K562 (cell line): ENCODE measurements around the gene DET1. TPM values are rescaled to one million over a fixed set of nuclear protein-coding genes. Genes with fewer than 3 reads are reported as not detected.

Experiments used
- ADNP ChIP-seq: fragments of 200-800 bp; sonication (Bioruptor generic); IDR thresholded peaks from 2 replicates; pipeline ENCODE4 v1.6.1; 2016; ENCODE audit warnings: missing genetic modification characterization, missing compliant biosample characterization
- CAMTA2 ChIP-seq: fragments of 250-450 bp; sonication (Bioruptor Pico); conservative IDR thresholded peaks from 2 replicates; pipeline ENCODE4 v1.5.1; 2022
- CHD1 ChIP-seq: fragments of 200-600 bp; sonication (generic); IDR thresholded peaks from one replicate; pipeline ENCODE4 v1.6.1; 2012; ENCODE audit warnings: mild to moderate bottlenecking, moderate library complexity, low read length, inconsistent platforms
- E2F8 ChIP-seq: fragments of 450-650 bp; IDR thresholded peaks from 2 replicates; pipeline ENCODE4 v1.7.1; 2018; ENCODE audit warnings: mild to moderate bottlenecking, low read depth; ENCODE audit not compliant: partially characterized antibody
- EZH2 ChIP-seq: IDR thresholded peaks from 2 replicates; pipeline ENCODE4 v1.6.1; 2012; ENCODE audit warnings: low read depth, mild to moderate bottlenecking, inconsistent platforms, low read length, borderline replicate concordance
- FOXK1 ChIP-seq: sonication (generic); formaldehyde crosslinking; IDR thresholded peaks from 2 replicates; pipeline ENCODE4 v1.8.0; 2022; ENCODE audit warnings: missing genetic modification reagents, mild to moderate bottlenecking, borderline replicate concordance
- KDM1A ChIP-seq, 2 experiments: fragments of 450-650 bp; IDR thresholded peaks; 2 replicates each; pipeline ENCODE4 v1.6.1; 2016; ENCODE audit warnings: mild to moderate bottlenecking in 2 of 2
- KDM2B ChIP-seq: fragments of 250-450 bp; sonication (Bioruptor Pico); IDR thresholded peaks from 2 replicates; pipeline ENCODE4 v1.8.0; 2021; ENCODE audit warnings: mild to moderate bottlenecking, moderate library complexity
- KHSRP ChIP-seq: fragments of 450-650 bp; IDR thresholded peaks from 2 replicates; pipeline ENCODE4 v1.6.1; 2017
- RFX7 ChIP-seq: fragments of 250-450 bp; sonication (Bioruptor Pico); IDR thresholded peaks from 2 replicates; pipeline ENCODE4 v1.5.1; 2021; ENCODE audit warnings: mild to moderate bottlenecking
- TCFL5 ChIP-seq: fragments of 250-450 bp; sonication (Bioruptor Pico); conservative IDR thresholded peaks from 2 replicates; pipeline ENCODE4 v1.6.1; 2021; ENCODE audit warnings: mild to moderate bottlenecking, moderate library complexity, matching md5 sums
- THAP12 ChIP-seq: fragments of 250-450 bp; sonication (Bioruptor Pico); IDR thresholded peaks from 2 replicates; pipeline ENCODE4 v1.9.0; 2021; ENCODE audit warnings: mild to moderate bottlenecking, inconsistent platforms
- THRA ChIP-seq: fragments of 450-650 bp; IDR thresholded peaks from 2 replicates; pipeline ENCODE4 v1.6.1; 2017; ENCODE audit warnings: mild to moderate bottlenecking, moderate library complexity
- ZBED1 ChIP-seq: IDR thresholded peaks from 2 replicates; pipeline ENCODE4 v1.6.1; 2014
- ZC3H8 ChIP-seq: fragments of 450-650 bp; IDR thresholded peaks from 2 replicates; pipeline ENCODE4 v1.6.1; 2017
- polyA plus RNA-seq, 8 experiments: library from polyadenylated mRNA; depleted of rRNA in 4 of 8; stranded (reverse) in 5 of 8; unstranded in 3 of 8; fragments of >200 nt; fragmentation: Nextera tagmentation in 2 of 8; fragmentation: Illumina TruSeq in 1 of 8; extraction: Ambion mirVana in 2 of 8; extraction: Trizol in 1 of 8; gene quantifications; 2 replicates each; pipeline versions ENCODE4 v1.2.1 to v1.2.3, GENCODE V29; 2011 to 2014; ENCODE audit warnings: inconsistent platforms in 1 of 8, missing spikeins in 1 of 8
- total RNA-seq, 7 experiments: library from RNA; depleted of rRNA in 6 of 7; stranded (reverse); fragments of >200 nt in 6 of 7; fragmentation: Illumina TruSeq in 2 of 7; extraction: Trizol in 2 of 7; gene quantifications; 2 replicates each; pipeline versions ENCODE4 v1.2.1 to v1.2.3, GENCODE V29; 2011 to 2021; ENCODE audit warnings: low replicate concordance in 1 of 7

The DET1 gene
- total and polyA plus RNA-seq, 9 of the 15 experiments (the other 6 are each of a cell fraction or from before 2014, with no cell fraction given): 4.2 to 8.1 (median 6.0) TPM

- TF ChIP-seq FOXK1 (CRISPR knock-in tag) (no peak), CAMTA2 (CRISPR knock-in tag) (no peak), RFX7 (CRISPR knock-in tag) (no peak), ZC3H8 (no peak), THAP12 (CRISPR knock-in tag) (no peak), E2F8 (no peak), THRA (no peak), EZH2 (no peak), CHD1 (no peak), KDM1A (IDR thresholded peaks at IDR 0.05) (peak in 1 of 2 experiments; percentile 53; a peak in 2 of 4 replicates), ADNP (tag) (0 out of 2 replicates have a peak, but pooled peaks have one; percentile 36), KDM2B (CRISPR knock-in tag) (no peak), TCFL5 (CRISPR knock-in tag) (no peak), KHSRP (no peak), ZBED1 (no peak)
These were observed 18.3 kb upstream of the DET1 start (continued) for GRCh38 chr15:88564741-88565140.
